NCI-H1436 (cell line): ENCODE measurements around the gene TMEM59.
"Not testable (repeated sequence)": the region's sequence is repeated elsewhere in the genome, so short reads cannot be mapped to it uniquely, and the experiment has no call there.

Experiments used
- DNase-seq: peaks from one replicate; lab custom pipeline; 2025; lab: John Stamatoyannopoulos, UW

The TMEM59 gene

GRCh38 chr1:54012008-54012325 lies 41.0 kb downstream of the TMEM59 start:
- DNase-seq = no peak

- no peak for DNase-seq
Measured at GRCh38 chr1:54011316-54012007, 41.5 kb downstream of the TMEM59 start.

GRCh38 chr1:54010415-54011117 lies 42.4 kb downstream of the TMEM59 start:
- DNase-seq = no peak

- DNase-seq = no peak
Measured at GRCh38 chr1:54009406-54009805, 43.6 kb downstream of the TMEM59 start.

GRCh38 chr1:54008876-54009275 lies 44.1 kb downstream of the TMEM59 start:
- no peak for DNase-seq

GRCh38 chr1:54007613-54008012 lies 45.4 kb downstream of the TMEM59 start:
- no peak for DNase-seq

- no peak for DNase-seq
Measured at GRCh38 chr1:54006508-54006907, 46.5 kb downstream of the TMEM59 start.

- DNase-seq = no peak
Measured at GRCh38 chr1:54004481-54005049, 48.4 kb downstream of the TMEM59 start.

GRCh38 chr1:54003750-54004480 lies 49.1 kb downstream of the TMEM59 start:
- DNase-seq = not testable (repeated sequence)

GRCh38 chr1:54003249-54003646 lies 49.8 kb downstream of the TMEM59 start:
- no peak for DNase-seq

GRCh38 chr1:54002544-54003248 lies 50.3 kb downstream of the TMEM59 start:
- no peak for DNase-seq

- no peak for DNase-seq
Measured at GRCh38 chr1:54001591-54001990, 51.4 kb downstream of the TMEM59 start.

GRCh38 chr1:53999920-54000319 lies 53.1 kb downstream of the TMEM59 start:
- DNase-seq = no peak

- no peak for DNase-seq
Measured at GRCh38 chr1:53998223-53998622, 54.8 kb downstream of the TMEM59 start.

GRCh38 chr1:53995683-53996082 lies 57.3 kb downstream of the TMEM59 start:
- DNase-seq = no peak

GRCh38 chr1:53994516-53994915 lies 58.5 kb downstream of the TMEM59 start:
- DNase-seq = not testable (repeated sequence)

- no peak for DNase-seq
Measured at GRCh38 chr1:53992085-53992874, 60.7 kb downstream of the TMEM59 start.

- no peak for DNase-seq
Measured at GRCh38 chr1:53987880-53988279, 65.1 kb downstream of the TMEM59 start.

- no peak for DNase-seq
Measured at GRCh38 chr1:53986458-53986857, 66.5 kb downstream of the TMEM59 start.

- no peak for DNase-seq
Measured at GRCh38 chr1:53984726-53985125, 68.3 kb downstream of the TMEM59 start.

- no peak for DNase-seq
Measured at GRCh38 chr1:53982763-53983104, 70.3 kb downstream of the TMEM59 start.
